Measurements from ENCODE around the gene PKD1L1.
"Not testable (repeated sequence)": the region's sequence is repeated elsewhere in the genome, so short reads cannot be mapped to it uniquely, and the experiment has no call there.

The PKD1L1 gene

GRCh38 chr7:47935336-47935735 is 12.9 kb downstream of the PKD1L1 start:
- no peaks in the 10 kb centered on the region for H3K9me3 Mint-ChIP-seq (ENCODE audit: low read depth)
- no peaks in the 10 kb centered on the region for H3K4me1 Mint-ChIP-seq (ENCODE audit: low read depth)
- H3K4me3 Mint-ChIP-seq: no peak overlapping the region
- H3K27ac Mint-ChIP-seq: no peak overlapping the region
- no peaks in the 10 kb centered on the region for H3K36me3 Mint-ChIP-seq
- no peaks in the 10 kb centered on the region for H3K27me3 Mint-ChIP-seq

- no peak overlapping the region for H3K27ac Mint-ChIP-seq
- H3K4me1 Mint-ChIP-seq (ENCODE audit: low read depth): no peaks in the 10 kb centered on the region
- H3K27me3 Mint-ChIP-seq: no peaks in the 10 kb centered on the region
- no peaks in the 10 kb centered on the region for H3K9me3 Mint-ChIP-seq (ENCODE audit: low read depth)
- no peak overlapping the region for H3K4me3 Mint-ChIP-seq
- H3K36me3 Mint-ChIP-seq: no peaks in the 10 kb centered on the region
Observed at GRCh38 chr7:47934831-47935230, 13.4 kb downstream of the PKD1L1 start.

GRCh38 chr7:47933215-47933614 is 15.1 kb downstream of the PKD1L1 start:
- Mint-ChIP-seq H3K27ac (no peak overlapping the region), H3K9me3 (ENCODE audit: low read depth) (no peaks in the 10 kb centered on the region), H3K36me3 (no peaks in the 10 kb centered on the region), H3K4me1 (ENCODE audit: low read depth) (no peaks in the 10 kb centered on the region), H3K27me3 (no peaks in the 10 kb centered on the region), H3K4me3 (no peak overlapping the region)

GRCh38 chr7:47932466-47933037 is 15.7 kb downstream of the PKD1L1 start:
- H3K27ac Mint-ChIP-seq: no peak overlapping the region
- no peaks in the 10 kb centered on the region for H3K4me1 Mint-ChIP-seq (ENCODE audit: low read depth)
- no peak overlapping the region for H3K4me3 Mint-ChIP-seq
- H3K36me3 Mint-ChIP-seq: no peaks in the 10 kb centered on the region
- H3K27me3 Mint-ChIP-seq: no peaks in the 10 kb centered on the region
- H3K9me3 Mint-ChIP-seq (ENCODE audit: low read depth): no peaks in the 10 kb centered on the region

- Mint-ChIP-seq H3K4me1 (ENCODE audit: low read depth) (no peaks in the 10 kb centered on the region), H3K36me3 (no peaks in the 10 kb centered on the region), H3K9me3 (ENCODE audit: low read depth) (no peaks in the 10 kb centered on the region), H3K27me3 (no peaks in the 10 kb centered on the region), H3K27ac (no peak overlapping the region), H3K4me3 (no peak overlapping the region)
Observed at GRCh38 chr7:47932016-47932415, 16.2 kb downstream of the PKD1L1 start.

GRCh38 chr7:47931005-47932004 is 17.0 kb downstream of the PKD1L1 start:
- Mint-ChIP-seq H3K27me3 (no peaks in the 10 kb centered on the region), H3K4me1 (ENCODE audit: low read depth) (no peaks in the 10 kb centered on the region), H3K4me3 (no peak overlapping the region), H3K9me3 (ENCODE audit: low read depth) (no peaks in the 10 kb centered on the region), H3K36me3 (no peaks in the 10 kb centered on the region), H3K27ac (no peak overlapping the region)

- Mint-ChIP-seq H3K4me3 (no peak overlapping the region), H3K27ac (no peak overlapping the region), H3K27me3 (no peaks in the 10 kb centered on the region), H3K4me1 (ENCODE audit: low read depth) (no peaks in the 10 kb centered on the region), H3K36me3 (no peaks in the 10 kb centered on the region), H3K9me3 (ENCODE audit: low read depth) (peaks cover 5% of the 10 kb centered on the region)
Observed at GRCh38 chr7:47924266-47924665, 24.0 kb downstream of the PKD1L1 start.

- not testable (repeated sequence) for H3K4me3 Mint-ChIP-seq; H3K27me3 Mint-ChIP-seq; H3K4me1 Mint-ChIP-seq (ENCODE audit: low read depth); H3K27ac Mint-ChIP-seq; H3K36me3 Mint-ChIP-seq; H3K9me3 Mint-ChIP-seq (ENCODE audit: low read depth)
Observed at GRCh38 chr7:47923081-47923875, 25.0 kb downstream of the PKD1L1 start.

- not testable (repeated sequence) for H3K36me3 Mint-ChIP-seq; H3K27ac Mint-ChIP-seq; H3K4me1 Mint-ChIP-seq (ENCODE audit: low read depth); H3K9me3 Mint-ChIP-seq (ENCODE audit: low read depth); H3K27me3 Mint-ChIP-seq; H3K4me3 Mint-ChIP-seq
Observed at GRCh38 chr7:47916514-47916913, 31.8 kb downstream of the PKD1L1 start.

- Mint-ChIP-seq H3K4me1 (ENCODE audit: low read depth) (no peaks in the 10 kb centered on the region), H3K9me3 (ENCODE audit: low read depth) (no peaks in the 10 kb centered on the region), H3K4me3 (no peak overlapping the region), H3K27me3 (peaks cover 3% of the 10 kb centered on the region), H3K27ac (no peak overlapping the region), H3K36me3 (no peaks in the 10 kb centered on the region)
Observed at GRCh38 chr7:47915616-47915976, 32.7 kb downstream of the PKD1L1 start.

GRCh38 chr7:47914717-47915615 is 33.3 kb downstream of the PKD1L1 start:
- no peaks in the 10 kb centered on the region for H3K36me3 Mint-ChIP-seq
- no peaks in the 10 kb centered on the region for H3K4me1 Mint-ChIP-seq (ENCODE audit: low read depth)
- no peak overlapping the region for H3K27ac Mint-ChIP-seq
- peaks cover 3% of the 10 kb centered on the region for H3K27me3 Mint-ChIP-seq
- H3K9me3 Mint-ChIP-seq (ENCODE audit: low read depth): no peaks in the 10 kb centered on the region
- no peak overlapping the region for H3K4me3 Mint-ChIP-seq

- no peaks in the 10 kb centered on the region for H3K9me3 Mint-ChIP-seq (ENCODE audit: low read depth)
- H3K4me1 Mint-ChIP-seq (ENCODE audit: low read depth): no peaks in the 10 kb centered on the region
- H3K36me3 Mint-ChIP-seq: no peaks in the 10 kb centered on the region
- H3K4me3 Mint-ChIP-seq: no peak overlapping the region
- H3K27me3 Mint-ChIP-seq: peaks cover 3% of the 10 kb centered on the region
- H3K27ac Mint-ChIP-seq: no peak overlapping the region
Observed at GRCh38 chr7:47912332-47912731, 35.9 kb downstream of the PKD1L1 start.

GRCh38 chr7:47908720-47909119 is 39.5 kb downstream of the PKD1L1 start:
- Mint-ChIP-seq H3K4me1 (ENCODE audit: low read depth) (no peaks in the 10 kb centered on the region), H3K4me3 (no peak overlapping the region), H3K27ac (no peak overlapping the region), H3K27me3 (peaks cover 1% of the 10 kb centered on the region), H3K9me3 (ENCODE audit: low read depth) (no peaks in the 10 kb centered on the region), H3K36me3 (no peaks in the 10 kb centered on the region)

GRCh38 chr7:47907981-47908616 is 40.2 kb downstream of the PKD1L1 start:
- Mint-ChIP-seq H3K9me3 (ENCODE audit: low read depth) (no peaks in the 10 kb centered on the region), H3K27me3 (no peaks in the 10 kb centered on the region), H3K4me3 (no peak overlapping the region), H3K27ac (no peak overlapping the region), H3K4me1 (ENCODE audit: low read depth) (no peaks in the 10 kb centered on the region), H3K36me3 (no peaks in the 10 kb centered on the region)

Data from activated naive CD8-positive, alpha-beta T cell (primary cell).